ENCODE data around the gene SP7. TPM values are rescaled to one million over a fixed set of nuclear protein-coding genes. Genes with fewer than 3 reads are reported as not detected.
A peak's percentile ranks its signal among the peaks of the same experiment; 100 is the strongest.
"Not testable (repeated sequence)": the region's sequence is repeated elsewhere in the genome, so short reads cannot be mapped to it uniquely, and the experiment has no call there.

The SP7 gene
- total RNA-seq, 1 experiment from 2014 or later: not detected

DNA sequence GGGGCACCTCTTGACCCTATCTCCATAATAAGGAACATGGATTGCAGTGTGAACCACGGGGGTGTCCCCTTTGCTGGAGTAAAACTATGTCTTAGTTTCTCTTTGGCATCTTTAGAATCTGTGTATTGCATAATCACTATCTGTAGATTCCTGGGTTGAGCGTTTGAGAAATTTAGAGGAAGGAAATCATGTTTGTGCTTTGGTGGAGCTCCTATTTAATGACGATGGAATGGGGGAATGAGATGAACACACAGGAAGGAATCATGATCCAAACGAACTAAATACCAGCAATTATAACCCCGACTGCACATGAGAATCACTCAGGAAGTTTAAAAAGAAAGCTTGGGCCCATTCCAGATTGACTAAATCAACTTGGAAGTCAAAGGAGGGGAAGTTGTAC, 38.0 kb downstream of the SP7 start:
- peaks cover 58% of the 10 kb centered on the region for H3K79me2 ChIP-seq (ENCODE audit: low read depth)
- no TSS peak for BruUV-seq (replicated peaks)
- no peaks in the 10 kb centered on the region for H3K9me2 ChIP-seq (ENCODE audit: insufficient read depth)
- no peaks in the 10 kb centered on the region for H3K27me3 ChIP-seq (ENCODE audit: insufficient read depth, low read depth)
- peak overlapping the region; percentile 87 for H3K27ac ChIP-seq
- ChIA-PET POLR2A (ENCODE audit: unreplicated experiment) (no interaction called here), CTCF (interaction anchor here (0.6 to 1.1 kb wide), 2 partner anchors 85 to 200 kb away, joined by 3 to 4 read pairs; no protein-coding TSS in a partner anchor)
- H2AFZ ChIP-seq: no peak overlapping the region
- H3K4me2 ChIP-seq: peak overlapping the region; percentile 92
- peaks cover 53% of the 10 kb centered on the region for H3F3A ChIP-seq (ENCODE audit: insufficient read depth, low read depth)
- H3K36me3 ChIP-seq (ENCODE audit: low read depth): peaks cover 13% of the 10 kb centered on the region; the same call in 1 of the 2 replicates
- H3K4me3 ChIP-seq: no peak overlapping the region
- intact Hi-C loops (cut with micrococcal nuclease; ENCODE audit: unreplicated experiment): loop anchor here (2.0 to 5.0 kb wide), 2 partner anchors 77 to 246 kb away; partner anchors contain the start of gene TNS2
- no peak for DNase-seq
- H4K20me1 ChIP-seq (ENCODE audit: insufficient read depth): no peaks in the 10 kb centered on the region
- peaks cover 52% of the 10 kb centered on the region for H3K4me1 ChIP-seq (replicated peaks; ENCODE audit: insufficient read depth)
- no peak for TF ChIP-seq CTCF (conservative IDR thresholded peaks at IDR 0.05)
- TF ChIP-seq EZH2 (IDR thresholded peaks at IDR 0.05; ENCODE audit: low read depth): no peak
- H3K9me3 ChIP-seq (ENCODE audit: insufficient read depth, low read depth): no peaks in the 10 kb centered on the region

- CTCF ChIA-PET; H4K20me1 ChIP-seq (ENCODE audit: insufficient read depth); H3K9me3 ChIP-seq (ENCODE audit: insufficient read depth, low read depth); H2AFZ ChIP-seq; H3K27me3 ChIP-seq (ENCODE audit: insufficient read depth, low read depth); H3K9me2 ChIP-seq (ENCODE audit: insufficient read depth); DNase-seq: not testable (repeated sequence)
- POLR2A ChIA-PET (ENCODE audit: unreplicated experiment): interaction anchor here (0.7 kb wide), 1 partner anchor 112 kb away, joined by 3 read pairs; no protein-coding TSS in a partner anchor
- H3K4me1 ChIP-seq (replicated peaks; ENCODE audit: insufficient read depth): peaks cover 52% of the 10 kb centered on the region
- peak overlapping the region; percentile 98; the same call in 1 of the 2 replicates for H3K4me3 ChIP-seq
- 0 out of 2 replicates have a peak overlapping the region, but pooled peaks have one; percentile 87 for H3K27ac ChIP-seq
- TSS peak; percentile 70 for BruUV-seq (replicated peaks)
- peaks cover 13% of the 10 kb centered on the region; the same call in 1 of the 2 replicates for H3K36me3 ChIP-seq (ENCODE audit: low read depth)
- H3K79me2 ChIP-seq (ENCODE audit: low read depth): peaks cover 47% of the 10 kb centered on the region
- H3K4me2 ChIP-seq: peak overlapping the region; percentile 96; the same call in 1 of the 2 replicates
- intact Hi-C loops (cut with micrococcal nuclease; ENCODE audit: unreplicated experiment): loop anchor here (5.0 kb wide), 1 partner anchor 245 kb away; the partner anchor contains the start of gene TNS2
- H3F3A ChIP-seq (ENCODE audit: insufficient read depth, low read depth): peaks cover 53% of the 10 kb centered on the region
These were observed 39.0 kb downstream of the SP7 start for GRCh38 chr12:53297106-53297505.

GRCh38 chr12:53295891-53296219, 40.3 kb downstream of the SP7 start:
- H3K79me2 ChIP-seq (ENCODE audit: low read depth): peaks cover 34% of the 10 kb centered on the region
- H3K36me3 ChIP-seq (ENCODE audit: low read depth): peaks cover 13% of the 10 kb centered on the region; the same call in 1 of the 2 replicates
- no peaks in the 10 kb centered on the region for H3K27me3 ChIP-seq (ENCODE audit: insufficient read depth, low read depth)
- BruUV-seq (replicated peaks): no TSS peak
- intact Hi-C loops (cut with micrococcal nuclease; ENCODE audit: unreplicated experiment): loop anchor here (2.0 to 5.0 kb wide), 2 partner anchors 25 to 244 kb away; partner anchors contain the start of genes AAAS and TNS2
- H3K9me3 ChIP-seq (ENCODE audit: insufficient read depth, low read depth): no peaks in the 10 kb centered on the region
- ChIA-PET POLR2A (ENCODE audit: unreplicated experiment) (interaction anchor here (0.6 to 1.0 kb wide), 6 partner anchors 8 to 249 kb away, joined by 3 to 24 read pairs (median 5); no protein-coding TSS in a partner anchor), CTCF (interaction anchor here (2.2 kb wide), 1 partner anchor 25 kb away, joined by 6 read pairs; the partner anchor contains the start of gene AAAS)
- H3K4me3 ChIP-seq: peak overlapping the region; percentile 98
- peaks cover 49% of the 10 kb centered on the region for H3F3A ChIP-seq (ENCODE audit: insufficient read depth, low read depth)
- TF ChIP-seq CTCF (conservative IDR thresholded peaks at IDR 0.05) (no peak), EZH2 (IDR thresholded peaks at IDR 0.05; ENCODE audit: low read depth) (no peak)
- peak overlapping the region; percentile 96 for H3K4me2 ChIP-seq
- peak overlapping the region; percentile 38; the same call in 1 of the 2 replicates for H3K27ac ChIP-seq
- H3K4me1 ChIP-seq (replicated peaks; ENCODE audit: insufficient read depth): peaks cover 46% of the 10 kb centered on the region
- DNase-seq: no peak
- H2AFZ ChIP-seq: peak overlapping the region; percentile 91
- H3K9me2 ChIP-seq (ENCODE audit: insufficient read depth): no peaks in the 10 kb centered on the region
- no peaks in the 10 kb centered on the region for H4K20me1 ChIP-seq (ENCODE audit: insufficient read depth)

Measured in PC-9 (cell line).